Measurements from ENCODE around the gene KPNA6.
A peak's percentile ranks its signal among the peaks of the same experiment; 100 is the strongest.

KPNA6 gene

GRCh38 chr1:32172621-32173245 lies 64.9 kb downstream of the KPNA6 start:
- no peak for TF ChIP-seq JUND (IDR thresholded peaks at IDR 0.05; ENCODE audit: low read depth)
- DNase-seq (ENCODE audit: low read depth in 1 of 2, low spot score in 1 of 2): no peak
- in situ Hi-C loops (cut with HindIII; ENCODE audit: low pct_unique_long_range_greater_than_20kb, low sequenced_read_pairs): no loop called here

GRCh38 chr1:32178380-32179192 lies 70.7 kb downstream of the KPNA6 start:
- no peak for DNase-seq (ENCODE audit: low read depth in 1 of 2, low spot score in 1 of 2)
- in situ Hi-C loops (cut with HindIII; ENCODE audit: low pct_unique_long_range_greater_than_20kb, low sequenced_read_pairs): no loop called here

GRCh38 chr1:32179193-32179442 lies 71.3 kb downstream of the KPNA6 start:
- in situ Hi-C loops (cut with HindIII; ENCODE audit: low pct_unique_long_range_greater_than_20kb, low sequenced_read_pairs): no loop called here
- TF ChIP-seq JUND (IDR thresholded peaks at IDR 0.05; ENCODE audit: low read depth): no peak
- no peak for DNase-seq (ENCODE audit: low read depth in 1 of 2, low spot score in 1 of 2)

More at GRCh38 chr1:32178380-32179192, 70.7 kb downstream of the KPNA6 start:
- TF ChIP-seq JUND (IDR thresholded peaks at IDR 0.05; ENCODE audit: low read depth): no peak

- in situ Hi-C loops (cut with HindIII; ENCODE audit: low pct_unique_long_range_greater_than_20kb, low sequenced_read_pairs): no loop called here
- DNase-seq (ENCODE audit: low read depth in 1 of 2, low spot score in 1 of 2): peak; percentile 88 to 91
- TF ChIP-seq JUND (IDR thresholded peaks at IDR 0.05; ENCODE audit: low read depth): no peak
Observed at GRCh38 chr1:32179443-32180185, 71.8 kb downstream of the KPNA6 start, which contains the start of gene TXLNA. TXLNA (plus strand) TSS chr1:32179675; CDS start chr1:32180346, 671 bp downstream.

GRCh38 chr1:32180186-32181060 lies 72.6 kb downstream of the KPNA6 start:
- DNase-seq (ENCODE audit: low read depth in 1 of 2, low spot score in 1 of 2): peak; percentile 23 to 36
- no peak for TF ChIP-seq JUND (IDR thresholded peaks at IDR 0.05; ENCODE audit: low read depth)

GRCh38 chr1:32181065-32181464 lies 73.2 kb downstream of the KPNA6 start:
- DNase-seq (ENCODE audit: low read depth in 1 of 2, low spot score in 1 of 2): no peak
- in situ Hi-C loops (cut with HindIII; ENCODE audit: low pct_unique_long_range_greater_than_20kb, low sequenced_read_pairs): no loop called here
- TF ChIP-seq JUND (IDR thresholded peaks at IDR 0.05; ENCODE audit: low read depth): no peak

More at GRCh38 chr1:32180186-32181060, 72.6 kb downstream of the KPNA6 start:
- in situ Hi-C loops (cut with HindIII; ENCODE audit: low pct_unique_long_range_greater_than_20kb, low sequenced_read_pairs): no loop called here

- no peak for DNase-seq (ENCODE audit: low read depth in 1 of 2, low spot score in 1 of 2)
- in situ Hi-C loops (cut with HindIII; ENCODE audit: low pct_unique_long_range_greater_than_20kb, low sequenced_read_pairs): no loop called here
Observed at GRCh38 chr1:32181563-32181962, 73.7 kb downstream of the KPNA6 start.

GRCh38 chr1:32182060-32182459 lies 74.2 kb downstream of the KPNA6 start:
- in situ Hi-C loops (cut with HindIII; ENCODE audit: low pct_unique_long_range_greater_than_20kb, low sequenced_read_pairs): no loop called here
- TF ChIP-seq JUND (IDR thresholded peaks at IDR 0.05; ENCODE audit: low read depth): no peak
- no peak for DNase-seq (ENCODE audit: low read depth in 1 of 2, low spot score in 1 of 2)

More at GRCh38 chr1:32181563-32181962, 73.7 kb downstream of the KPNA6 start:
- no peak for TF ChIP-seq JUND (IDR thresholded peaks at IDR 0.05; ENCODE audit: low read depth)

GRCh38 chr1:32184650-32185049 lies 76.8 kb downstream of the KPNA6 start:
- no peak for TF ChIP-seq JUND (IDR thresholded peaks at IDR 0.05; ENCODE audit: low read depth)
- in situ Hi-C loops (cut with HindIII; ENCODE audit: low pct_unique_long_range_greater_than_20kb, low sequenced_read_pairs): no loop called here

GRCh38 chr1:32186077-32186476 lies 78.2 kb downstream of the KPNA6 start:
- in situ Hi-C loops (cut with HindIII; ENCODE audit: low pct_unique_long_range_greater_than_20kb, low sequenced_read_pairs): no loop called here
- DNase-seq (ENCODE audit: low read depth in 1 of 2, low spot score in 1 of 2): no peak
- no peak for TF ChIP-seq JUND (IDR thresholded peaks at IDR 0.05; ENCODE audit: low read depth)

More at GRCh38 chr1:32184650-32185049, 76.8 kb downstream of the KPNA6 start:
- DNase-seq (ENCODE audit: low read depth in 1 of 2, low spot score in 1 of 2): no peak

GRCh38 chr1:32186491-32186890 lies 78.6 kb downstream of the KPNA6 start:
- no peak for TF ChIP-seq JUND (IDR thresholded peaks at IDR 0.05; ENCODE audit: low read depth)
- in situ Hi-C loops (cut with HindIII; ENCODE audit: low pct_unique_long_range_greater_than_20kb, low sequenced_read_pairs): no loop called here
- no peak for DNase-seq (ENCODE audit: low read depth in 1 of 2, low spot score in 1 of 2)

GRCh38 chr1:32187850-32188249 lies 80.0 kb downstream of the KPNA6 start:
- no peak for TF ChIP-seq JUND (IDR thresholded peaks at IDR 0.05; ENCODE audit: low read depth)
- in situ Hi-C loops (cut with HindIII; ENCODE audit: low pct_unique_long_range_greater_than_20kb, low sequenced_read_pairs): no loop called here
- DNase-seq (ENCODE audit: low read depth in 1 of 2, low spot score in 1 of 2): no peak
